Measurements from ENCODE around the gene G2E3.
"Not testable (repeated sequence)": the region's sequence is repeated elsewhere in the genome, so short reads cannot be mapped to it uniquely, and the experiment has no call there.

Gene G2E3

DNA sequence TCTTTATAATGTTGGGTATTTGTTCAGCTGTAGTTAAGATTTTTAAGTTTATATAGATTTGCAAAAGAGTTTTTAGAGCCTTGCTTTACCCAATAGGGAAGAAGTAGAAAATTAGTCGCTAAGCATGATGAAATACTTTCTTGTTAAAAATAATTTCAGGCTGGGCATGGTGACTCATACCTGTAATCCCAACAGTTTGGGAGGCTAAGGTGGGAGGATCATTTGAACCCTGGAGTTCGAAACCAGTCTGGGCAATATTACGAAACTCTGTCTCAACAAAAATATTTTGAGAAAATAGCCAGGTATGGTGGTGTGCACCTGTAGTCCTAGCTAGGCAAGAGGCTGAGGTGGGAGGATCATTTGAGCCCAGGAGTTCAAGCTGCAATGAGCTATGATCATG is 44.4 kb downstream of the G2E3 start:
- DNase-seq (ENCODE audit: low spot score) = no peak

DNA sequence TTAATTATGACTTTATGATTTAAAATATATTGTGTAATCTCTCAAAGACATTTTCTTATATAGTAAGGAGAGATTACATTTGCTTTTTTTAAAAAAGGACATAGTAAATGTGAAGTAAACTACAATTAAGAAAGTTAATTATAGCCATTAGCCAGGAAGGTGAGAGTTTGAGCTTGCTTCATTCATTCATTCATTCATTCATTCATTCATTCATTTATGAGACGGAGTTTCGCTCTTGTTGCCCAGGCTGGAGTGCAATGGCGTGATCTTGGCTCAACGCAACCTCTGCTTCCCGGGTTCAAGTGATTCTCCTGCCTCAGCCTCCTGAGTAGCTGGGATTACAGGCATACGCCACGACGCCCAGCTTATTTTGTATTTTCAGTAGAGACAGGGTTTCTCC is 45.7 kb downstream of the G2E3 start:
- DNase-seq (ENCODE audit: low spot score) = not testable (repeated sequence)

DNA sequence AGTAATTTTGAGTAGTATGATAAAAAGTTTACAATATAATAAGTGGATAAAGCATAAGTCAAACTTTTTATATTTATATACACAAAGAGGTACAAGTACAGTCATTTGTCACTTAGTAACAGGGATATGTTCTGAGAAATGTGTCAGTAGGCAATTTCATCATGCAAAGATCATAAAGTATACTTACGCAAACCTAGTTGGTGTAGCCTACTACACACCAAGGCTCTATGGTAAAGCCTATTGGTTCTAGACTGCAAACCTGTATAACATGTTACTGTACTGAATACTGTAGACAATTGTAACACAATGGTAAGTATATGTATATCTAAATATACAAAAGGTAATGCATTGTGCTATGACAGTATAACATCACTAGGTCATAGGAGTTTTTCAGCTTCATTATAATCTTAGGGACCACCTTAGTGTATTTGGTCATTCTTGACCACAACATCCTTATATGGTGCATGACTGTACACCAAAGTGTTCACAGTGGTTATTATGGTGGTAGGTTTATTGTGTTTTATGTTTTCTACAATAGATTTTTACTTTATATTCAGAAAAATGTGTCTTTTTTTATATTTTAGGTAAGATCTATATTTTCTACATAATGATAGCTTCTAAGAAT is 48.3 kb downstream of the G2E3 start:
- no peak for DNase-seq (ENCODE audit: low spot score)

DNA sequence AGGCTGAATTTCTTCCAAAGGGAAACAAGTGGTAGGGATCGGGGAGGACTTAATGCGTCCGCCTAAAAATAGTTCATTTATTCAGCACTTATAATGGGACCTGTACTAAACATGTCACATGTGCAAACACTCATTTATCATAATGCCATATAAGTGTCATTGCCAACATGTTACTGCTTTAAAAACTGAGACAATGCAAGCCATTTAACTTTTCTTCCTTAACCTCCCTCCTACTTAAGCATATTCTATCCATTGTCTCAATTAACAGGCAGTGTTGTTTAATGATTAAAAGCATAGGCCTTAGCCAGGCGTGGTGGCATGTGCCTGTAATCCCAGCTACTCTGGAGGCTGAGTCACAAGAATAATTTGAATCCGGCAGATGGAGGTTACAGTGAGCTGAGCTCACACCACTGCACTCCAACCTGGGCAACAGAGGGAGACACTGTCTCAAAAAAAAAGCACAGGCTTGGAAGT is 49.6 kb downstream of the G2E3 start:
- no peak for DNase-seq (ENCODE audit: low spot score)

DNA sequence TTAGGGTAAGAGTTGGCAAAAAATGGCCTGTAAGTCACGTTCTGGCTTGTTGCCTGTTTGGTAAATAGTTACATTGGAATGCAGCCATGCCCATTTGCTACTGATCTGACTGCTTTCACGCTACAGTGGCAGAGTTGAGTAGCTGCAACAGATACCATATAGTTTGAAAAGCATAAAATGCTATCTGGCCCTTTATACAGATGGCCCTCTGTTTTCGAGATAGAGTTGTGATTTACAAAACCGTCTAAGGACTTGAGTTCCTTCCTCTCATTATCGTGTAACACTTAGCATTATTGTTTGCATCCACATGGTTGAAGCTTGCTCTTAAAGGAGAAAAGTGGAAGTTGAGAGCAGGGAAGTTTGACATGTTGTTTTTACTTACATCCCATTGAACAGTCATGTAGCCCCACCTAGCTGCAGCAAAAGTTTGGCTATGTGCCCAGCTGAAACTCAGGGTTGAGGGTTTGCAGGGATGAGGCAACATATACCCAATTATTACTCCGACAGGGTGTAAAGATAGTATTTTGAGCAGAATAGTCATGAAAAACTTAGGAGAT is 51.9 kb downstream of the G2E3 start:
- peak; percentile 45 for DNase-seq (ENCODE audit: low spot score)

DNA sequence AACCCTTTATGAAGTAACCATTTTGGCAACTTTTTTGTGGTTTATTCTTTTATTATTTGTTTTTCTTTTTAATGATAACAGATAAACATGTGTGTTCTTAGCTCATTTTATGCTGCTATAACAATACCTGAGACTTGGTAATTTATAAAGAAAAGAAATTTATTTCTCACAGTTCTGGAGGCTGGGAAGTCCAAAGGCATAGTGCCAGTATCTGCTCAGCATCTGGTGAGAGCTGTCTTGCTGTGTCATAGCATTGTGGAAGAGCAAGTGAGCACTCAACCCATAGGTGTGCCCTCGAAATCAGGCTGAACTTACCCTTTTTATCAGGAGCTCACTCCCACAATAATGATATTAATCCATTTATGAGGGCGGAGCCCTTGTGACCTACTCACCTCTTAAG is 55.2 kb downstream of the G2E3 start:
- DNase-seq (ENCODE audit: low spot score) = no peak

DNA sequence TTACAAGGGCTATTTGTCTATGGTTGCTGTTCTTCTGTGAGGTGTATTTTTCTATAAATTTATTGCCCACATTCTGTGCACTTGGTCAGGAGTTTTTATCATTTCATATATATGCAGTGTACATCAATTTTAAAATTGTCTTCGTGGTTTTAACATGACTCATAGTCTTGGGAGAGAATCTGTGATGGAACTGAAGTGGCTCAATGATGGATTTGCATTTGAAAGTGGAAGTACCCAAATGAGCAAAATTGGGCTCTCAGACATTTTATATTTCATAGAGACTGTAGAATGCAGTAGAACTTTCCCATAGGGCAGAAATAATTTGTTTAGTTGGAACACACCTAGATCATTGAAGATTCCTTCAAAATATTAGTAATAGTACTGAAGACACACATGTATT is 61.2 kb downstream of the G2E3 start:
- DNase-seq (ENCODE audit: low spot score) = no peak

DNA sequence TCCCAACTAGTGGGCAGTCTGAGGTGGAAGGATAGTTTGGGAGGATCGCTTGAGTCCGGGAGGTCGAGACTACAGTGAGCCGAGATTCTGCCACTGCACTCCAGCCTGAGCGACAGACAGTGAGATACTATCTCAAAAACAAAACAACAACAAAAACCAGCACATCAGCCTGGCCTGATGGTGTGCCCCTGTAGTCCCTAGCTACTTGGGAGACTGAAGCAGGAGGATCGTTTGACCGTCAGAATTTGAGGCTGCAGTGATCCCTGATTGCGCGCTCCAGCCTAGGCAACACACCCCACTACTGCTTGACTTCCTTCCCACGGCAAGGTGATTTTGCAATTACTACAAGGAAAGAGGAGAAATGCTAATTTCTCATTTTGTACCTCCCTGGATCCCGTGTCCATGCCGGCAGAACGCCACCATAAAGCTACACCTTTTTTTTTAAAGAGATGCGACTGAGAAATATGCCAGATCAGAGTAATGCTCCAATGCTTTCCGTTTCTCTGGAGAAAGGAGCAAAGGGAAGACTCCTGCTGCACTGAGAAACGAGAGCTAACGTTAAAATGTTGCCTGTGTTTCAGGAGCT is 62.5 kb downstream of the G2E3 start:
- peak; percentile 28 for DNase-seq (ENCODE audit: low spot score)

DNA sequence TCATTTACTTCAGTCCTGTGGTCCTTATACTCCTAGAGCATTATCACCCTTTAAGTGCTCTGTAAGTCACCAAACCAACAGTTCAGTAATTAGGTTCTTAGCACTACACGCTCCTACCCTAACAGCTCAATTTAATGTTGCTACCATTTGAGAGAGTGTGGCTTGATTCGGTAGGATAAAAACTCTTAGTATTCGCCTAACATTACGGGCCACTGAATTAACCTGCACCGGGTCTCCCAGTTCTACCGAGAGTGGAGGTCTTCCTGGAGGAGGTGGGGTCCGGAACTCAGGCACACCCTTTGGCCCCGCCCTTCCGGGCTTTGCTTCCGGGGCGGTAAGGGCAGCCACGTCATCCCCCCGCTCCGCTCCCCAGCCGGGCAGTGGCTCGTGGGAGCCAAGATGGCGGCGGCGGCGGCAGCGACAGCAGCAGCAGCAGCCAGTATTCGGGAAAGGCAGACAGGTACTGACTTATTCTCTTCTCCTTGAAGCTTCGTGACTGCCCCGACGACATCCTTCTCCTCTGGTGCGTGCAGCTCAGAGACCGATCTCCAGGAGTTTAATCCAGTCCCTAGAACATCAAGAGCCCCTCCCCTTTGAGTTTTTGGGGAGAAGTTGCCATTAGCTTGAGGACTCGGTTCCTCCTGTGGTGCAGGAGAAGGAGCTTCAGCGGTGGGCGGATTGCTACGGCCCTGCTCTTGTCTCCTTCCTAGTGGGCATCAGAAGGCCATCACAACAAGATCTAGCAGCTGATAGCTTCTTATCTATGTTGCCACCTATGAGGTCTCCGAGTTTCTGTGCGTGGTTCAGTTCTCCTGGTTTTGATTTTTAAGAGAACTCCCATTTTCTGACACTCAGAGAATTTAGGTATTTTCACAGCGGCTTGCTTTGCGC is 63.2 kb downstream of the G2E3 start, which contains the start of gene SCFD1:
Gene SCFD1 (plus strand): TSS at position 380 of the 891 bp plus-strand sequence. CDS start 20 bp downstream, at position 400.
- DNase-seq (ENCODE audit: low spot score) = peak; percentile 93

DNA sequence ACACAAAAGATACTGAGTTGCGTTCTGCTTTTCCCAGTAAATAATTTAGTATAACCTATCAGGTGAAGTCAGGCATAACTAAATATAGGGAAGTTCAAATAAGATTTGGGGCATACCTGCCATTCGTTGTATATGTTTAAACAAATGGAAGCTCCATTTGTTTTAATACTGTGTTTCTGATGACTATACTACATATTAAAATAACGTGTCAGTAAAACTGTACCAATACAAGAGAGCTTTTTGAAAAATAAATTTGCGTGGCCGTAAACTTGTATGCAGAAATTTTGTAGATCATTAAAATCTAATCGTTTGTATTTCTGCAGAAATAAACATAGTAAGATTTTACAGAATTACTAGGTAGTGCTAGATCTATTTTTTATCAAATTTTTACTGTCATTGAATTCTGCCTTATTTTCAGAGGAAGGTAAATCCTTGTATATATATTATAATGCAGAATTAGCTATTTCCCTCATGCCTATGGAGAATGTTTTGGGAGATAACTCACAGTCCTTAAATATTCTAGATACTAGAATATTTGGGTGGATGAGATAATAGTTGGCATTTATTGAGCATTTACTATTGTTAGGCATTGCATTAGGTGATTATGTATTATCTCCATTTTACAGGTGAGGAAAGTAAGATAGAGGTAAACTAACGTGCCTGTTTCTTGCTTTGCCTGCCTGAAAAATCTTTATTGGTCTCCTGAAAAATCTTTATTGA is 64.6 kb downstream of the G2E3 start:
- no peak for DNase-seq (ENCODE audit: low spot score)

DNA sequence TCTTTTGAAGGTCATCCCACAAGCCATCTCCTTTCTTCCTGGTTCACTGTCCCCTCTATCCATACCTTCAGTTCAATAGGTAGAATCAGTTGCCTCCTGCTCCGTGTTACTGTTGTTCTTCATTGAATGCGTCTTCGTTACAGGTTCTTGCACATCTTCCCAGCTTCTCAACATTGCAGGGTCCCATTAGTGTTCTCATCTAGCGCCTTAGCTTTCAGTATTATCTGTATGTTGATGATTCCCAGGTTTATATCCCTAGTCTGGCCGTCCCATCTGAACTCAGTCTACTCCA is 65.1 kb downstream of the G2E3 start:
- no peak for DNase-seq (ENCODE audit: low spot score)

DNA sequence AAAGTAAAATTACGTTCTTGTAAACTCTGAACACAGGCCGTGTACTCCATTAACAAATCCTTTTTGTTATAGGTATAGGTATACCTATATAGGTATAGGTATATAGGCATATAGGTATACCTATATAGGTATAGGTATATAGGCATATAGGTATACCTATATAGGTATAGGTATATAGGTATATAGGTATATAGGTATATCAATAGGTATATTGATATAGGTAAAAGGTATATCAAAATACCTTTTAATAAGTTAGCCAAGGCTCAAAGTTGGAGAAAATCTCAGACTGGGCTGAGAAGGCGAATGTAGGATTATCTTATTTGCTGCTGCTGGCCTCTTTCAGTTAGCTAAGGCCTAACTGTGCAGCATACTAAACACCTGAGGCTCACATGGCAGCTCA is 66.6 kb downstream of the G2E3 start:
- DNase-seq (ENCODE audit: low spot score) = no peak

DNA sequence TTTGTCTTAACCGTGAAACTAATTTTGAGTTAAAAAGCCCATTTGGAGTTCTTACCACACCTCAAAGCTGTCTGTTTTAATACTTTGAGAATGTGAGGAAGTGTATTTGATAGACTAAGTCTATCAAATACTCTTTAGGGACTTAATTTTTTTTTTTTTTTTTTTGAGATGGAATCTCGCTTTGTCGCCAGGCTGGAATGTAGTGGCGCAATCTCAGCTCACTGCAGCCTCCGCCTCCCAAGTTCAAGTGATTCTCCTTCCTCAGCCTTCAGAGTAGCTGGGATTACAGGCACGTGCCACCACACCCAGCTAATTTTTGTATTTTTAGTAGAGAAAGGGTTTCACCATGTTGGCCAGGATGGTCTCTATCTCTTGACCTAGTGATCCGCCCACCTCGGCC is 70.5 kb downstream of the G2E3 start:
- not testable (repeated sequence) for DNase-seq (ENCODE audit: low spot score)

DNA sequence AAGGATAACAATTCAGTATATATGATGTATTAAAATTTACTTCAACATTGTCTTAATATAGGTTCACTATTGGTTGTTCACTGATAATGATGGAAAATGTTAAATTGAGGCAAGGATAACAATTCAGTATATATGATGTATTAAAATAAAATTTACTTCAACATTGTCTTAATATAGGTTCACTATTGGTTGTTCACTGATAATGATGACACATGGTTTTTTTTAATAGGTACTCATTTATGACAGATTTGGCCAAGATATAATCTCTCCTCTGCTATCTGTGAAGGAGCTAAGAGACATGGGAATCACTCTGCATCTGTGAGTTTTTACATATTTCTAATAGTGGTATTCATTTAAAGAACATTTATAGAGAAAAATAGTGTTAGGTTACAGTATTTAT is 71.3 kb downstream of the G2E3 start:
- no peak for DNase-seq (ENCODE audit: low spot score)

DNA sequence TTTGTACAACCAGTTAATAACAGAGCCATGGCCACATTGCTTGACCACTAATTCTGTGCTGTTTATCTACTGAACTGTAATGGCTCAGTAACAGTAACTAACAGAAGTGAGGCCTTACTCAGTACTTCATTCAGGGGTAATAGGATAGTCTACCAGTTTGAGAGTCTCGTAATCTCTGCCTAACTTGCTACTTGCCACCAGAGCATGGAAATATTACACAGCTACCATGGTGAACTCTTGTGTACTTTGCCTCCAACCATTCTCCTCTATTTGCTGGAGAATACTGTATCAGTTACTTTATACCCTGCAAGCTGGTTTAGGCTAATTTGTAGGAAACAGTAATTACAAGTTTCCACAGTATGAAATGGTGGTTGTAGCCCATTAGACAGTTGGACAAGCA is 73.8 kb downstream of the G2E3 start:
- no peak for DNase-seq (ENCODE audit: low spot score)

DNA sequence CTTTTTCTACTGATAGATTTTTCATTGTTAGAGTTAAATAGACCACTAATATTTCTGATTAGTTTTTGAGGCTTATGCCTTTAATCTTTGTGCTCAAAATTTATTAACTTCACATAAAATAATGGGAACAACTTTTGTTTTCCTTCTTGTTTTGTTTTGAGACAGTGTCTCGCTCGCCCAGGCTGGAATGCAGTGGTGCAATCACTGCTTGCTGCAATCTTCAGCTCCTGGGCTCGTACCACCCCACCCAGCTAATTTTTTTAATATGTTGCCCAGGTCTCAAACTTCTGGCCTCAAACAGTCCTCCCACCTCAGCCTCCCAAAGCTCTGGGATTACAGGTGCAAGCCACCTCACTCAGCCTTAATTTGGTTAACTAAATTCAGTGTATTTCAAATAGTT is 80.0 kb downstream of the G2E3 start:
- no peak for DNase-seq (ENCODE audit: low spot score)

DNA sequence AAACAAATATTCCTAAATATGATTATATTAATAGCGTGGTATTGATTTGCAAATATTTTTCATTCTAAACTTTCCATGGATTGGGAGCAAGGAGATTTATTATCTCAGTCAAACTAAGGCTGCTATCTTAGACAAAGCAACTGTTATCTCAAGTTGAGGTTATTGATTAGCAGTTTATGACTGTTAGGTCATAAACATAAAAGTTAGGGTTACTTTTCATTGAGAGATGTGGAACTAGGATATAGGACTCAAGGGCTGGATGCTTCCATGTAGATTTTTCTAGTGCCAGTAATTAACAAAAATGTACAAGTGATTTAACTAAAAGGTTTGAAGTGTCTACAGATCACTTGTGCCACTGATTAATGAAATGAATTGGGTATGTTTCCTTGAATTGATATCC is 82.2 kb downstream of the G2E3 start:
- DNase-seq (ENCODE audit: low spot score) = no peak

DNA sequence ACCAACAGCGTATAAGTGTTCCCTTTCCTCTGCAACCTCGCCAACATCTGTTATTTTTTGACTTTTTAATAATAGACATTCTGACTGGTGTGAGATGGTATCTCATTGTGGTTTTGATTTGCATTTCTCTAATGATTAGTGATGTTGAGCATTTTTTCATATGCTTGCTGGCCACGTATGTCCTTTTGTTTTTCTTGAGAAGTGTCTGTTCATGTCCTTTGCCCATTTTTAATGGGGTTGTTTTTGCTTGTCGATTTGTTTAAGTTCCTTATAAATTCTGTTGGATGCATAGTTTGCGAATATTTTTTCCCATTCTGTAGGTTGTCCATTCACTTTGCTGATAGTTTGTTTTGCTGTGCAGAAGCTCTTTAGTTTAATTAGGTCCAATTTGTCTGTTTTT is 85.5 kb downstream of the G2E3 start:
- DNase-seq (ENCODE audit: low spot score) = not testable (repeated sequence)

DNA sequence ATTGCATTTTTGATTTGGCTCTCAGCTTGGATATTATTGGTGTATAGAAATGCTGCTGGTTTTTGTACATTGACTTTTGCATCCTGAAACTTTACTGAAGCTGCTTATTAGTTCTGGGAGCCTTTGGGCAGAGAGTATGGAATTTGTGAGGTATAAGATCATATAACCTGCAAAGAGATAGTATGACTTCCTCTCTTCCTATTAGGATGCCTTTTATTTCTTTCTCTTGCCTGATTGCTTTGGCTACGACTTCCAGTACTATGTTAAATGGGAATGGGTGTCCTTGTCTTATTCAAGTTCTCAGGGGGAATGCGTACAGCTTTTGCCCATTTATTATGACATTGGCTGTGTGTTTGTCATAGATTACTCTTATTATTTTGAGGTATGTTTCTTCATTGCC is 86.6 kb downstream of the G2E3 start:
- no peak for DNase-seq (ENCODE audit: low spot score)

DNA sequence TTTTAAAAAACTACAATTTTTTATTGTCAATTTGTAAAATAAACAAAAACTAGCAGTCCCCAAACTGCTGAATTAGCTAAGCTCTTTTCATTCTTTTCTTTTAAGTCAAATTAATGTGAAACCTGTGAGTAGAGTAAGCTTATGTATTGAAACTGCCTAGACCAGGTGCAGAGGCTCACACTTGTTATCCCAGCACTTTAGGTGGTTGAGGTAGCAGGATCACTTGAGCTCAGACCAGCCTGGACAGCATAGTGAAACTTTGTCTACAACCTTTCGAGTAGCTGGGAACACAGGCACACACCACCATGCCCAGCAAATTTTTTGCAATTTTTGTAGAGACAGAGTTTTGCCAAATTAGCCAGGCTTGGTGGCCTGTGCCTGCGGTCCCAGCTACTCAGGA is 89.5 kb downstream of the G2E3 start:
- DNase-seq (ENCODE audit: low spot score) = no peak

DNA sequence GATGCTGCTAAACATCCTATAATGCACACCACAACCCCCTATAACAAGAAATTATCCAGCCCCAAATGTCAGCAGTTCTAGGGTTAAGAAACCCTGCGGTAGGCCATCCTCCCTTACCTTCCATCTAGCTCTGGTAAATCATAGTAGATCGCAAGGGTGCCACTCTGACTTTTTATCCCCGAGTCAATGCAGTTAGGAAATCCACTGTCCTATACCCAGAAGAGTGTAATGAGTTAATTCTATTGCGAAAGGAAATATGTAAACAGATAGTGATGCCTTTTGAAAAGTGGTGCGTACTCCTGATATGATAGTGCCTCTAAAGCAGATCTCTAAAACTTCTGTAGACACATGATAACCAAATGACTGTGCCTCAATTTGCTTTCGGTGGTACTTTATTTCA is 93.0 kb downstream of the G2E3 start:
- no peak for DNase-seq (ENCODE audit: low spot score)

DNA sequence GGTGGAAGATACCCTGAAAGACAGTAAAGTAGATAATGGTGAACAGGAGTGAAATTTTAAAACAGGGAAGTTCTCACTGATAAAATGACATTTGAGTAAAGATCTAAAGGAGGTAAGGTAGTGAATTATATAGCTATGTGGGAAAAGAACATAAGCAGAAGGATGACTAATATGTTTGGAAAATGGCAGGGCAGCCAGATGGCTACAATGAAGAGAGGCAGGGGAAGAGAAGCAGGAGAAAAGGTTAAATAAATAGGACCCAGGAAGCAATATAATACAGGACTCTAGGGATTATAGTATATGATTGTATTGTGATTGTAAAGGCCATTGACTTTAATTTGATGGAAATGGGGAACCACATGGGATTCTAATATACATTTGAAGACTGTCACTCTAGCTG is 96.2 kb downstream of the G2E3 start:
- no peak for DNase-seq (ENCODE audit: low spot score)

Data from putamen (tissue), 1 donor.